ENCODE data around the gene SORCS2. TPM values are rescaled to one million over a fixed set of nuclear protein-coding genes. Genes with fewer than 3 reads are reported as not detected.

SORCS2 gene
- total and polyA plus RNA-seq, 2 of the 13 experiments (the other 11 are each of a cell fraction or from before 2014, with no cell fraction given) = 0.82 to 1.0 TPM

- no peaks in the 10 kb centered on the region for H3K36me3 ChIP-seq (replicated peaks in 1 of 2; ENCODE audit: control insufficient read depth in 1 of 2, insufficient read depth in 2 of 2, low read length in 2 of 2)
- no peaks in the 10 kb centered on the region for H3K79me2 ChIP-seq (ENCODE audit: insufficient read depth, low read length)
- H3K27ac ChIP-seq (ENCODE audit: extremely low read length, insufficient read depth, low read length) = no peak overlapping the region
- no peak overlapping the region for H3K4me2 ChIP-seq (ENCODE audit: low read depth, low read length)
- no peak for ATAC-seq
- no peak for FAIRE-seq
- in situ Hi-C loops (cut with HindIII; ENCODE audit: extremely low pct_ligation_motif_present, low pct_unique_long_range_greater_than_20kb) = no loop called here
- DNase-seq (ENCODE audit: low spot score) = no peak
- H4K20me1 ChIP-seq (ENCODE audit: insufficient read depth, low read length) = peaks cover 3% of the 10 kb centered on the region; the same call in 1 of the 2 replicates
- H3K4me1 ChIP-seq (ENCODE audit: insufficient read depth, low read length) = no peaks in the 10 kb centered on the region
- no peak overlapping the region for H2AFZ ChIP-seq (ENCODE audit: low read length)
- TF ChIP-seq, protein P1, sequence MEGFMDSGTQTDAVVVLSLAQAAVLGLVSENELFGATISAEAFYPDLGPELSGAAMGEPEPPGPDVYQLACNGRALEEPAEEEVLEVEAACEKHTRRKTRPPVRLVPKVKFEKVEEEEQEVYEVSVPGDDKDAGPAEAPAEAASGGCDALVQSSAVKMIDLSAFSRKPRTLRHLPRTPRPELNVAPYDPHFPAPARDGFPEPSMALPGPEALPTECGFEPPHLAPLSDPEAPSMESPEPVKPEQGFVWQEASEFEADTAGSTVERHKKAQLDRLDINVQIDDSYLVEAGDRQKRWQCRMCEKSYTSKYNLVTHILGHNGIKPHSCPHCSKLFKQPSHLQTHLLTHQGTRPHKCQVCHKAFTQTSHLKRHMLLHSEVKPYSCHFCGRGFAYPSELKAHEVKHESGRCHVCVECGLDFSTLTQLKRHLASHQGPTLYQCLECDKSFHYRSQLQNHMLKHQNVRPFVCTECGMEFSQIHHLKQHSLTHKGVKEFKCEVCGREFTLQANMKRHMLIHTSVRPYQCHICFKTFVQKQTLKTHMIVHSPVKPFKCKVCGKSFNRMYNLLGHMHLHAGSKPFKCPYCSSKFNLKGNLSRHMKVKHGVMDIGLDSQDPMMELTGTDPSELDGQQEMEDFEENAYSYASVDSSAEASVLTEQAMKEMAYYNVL (CRISPR knock-in tag; IDR thresholded peaks at IDR 0.05; ENCODE audit: borderline replicate concordance) = no peak
- TF ChIP-seq, protein P2, sequence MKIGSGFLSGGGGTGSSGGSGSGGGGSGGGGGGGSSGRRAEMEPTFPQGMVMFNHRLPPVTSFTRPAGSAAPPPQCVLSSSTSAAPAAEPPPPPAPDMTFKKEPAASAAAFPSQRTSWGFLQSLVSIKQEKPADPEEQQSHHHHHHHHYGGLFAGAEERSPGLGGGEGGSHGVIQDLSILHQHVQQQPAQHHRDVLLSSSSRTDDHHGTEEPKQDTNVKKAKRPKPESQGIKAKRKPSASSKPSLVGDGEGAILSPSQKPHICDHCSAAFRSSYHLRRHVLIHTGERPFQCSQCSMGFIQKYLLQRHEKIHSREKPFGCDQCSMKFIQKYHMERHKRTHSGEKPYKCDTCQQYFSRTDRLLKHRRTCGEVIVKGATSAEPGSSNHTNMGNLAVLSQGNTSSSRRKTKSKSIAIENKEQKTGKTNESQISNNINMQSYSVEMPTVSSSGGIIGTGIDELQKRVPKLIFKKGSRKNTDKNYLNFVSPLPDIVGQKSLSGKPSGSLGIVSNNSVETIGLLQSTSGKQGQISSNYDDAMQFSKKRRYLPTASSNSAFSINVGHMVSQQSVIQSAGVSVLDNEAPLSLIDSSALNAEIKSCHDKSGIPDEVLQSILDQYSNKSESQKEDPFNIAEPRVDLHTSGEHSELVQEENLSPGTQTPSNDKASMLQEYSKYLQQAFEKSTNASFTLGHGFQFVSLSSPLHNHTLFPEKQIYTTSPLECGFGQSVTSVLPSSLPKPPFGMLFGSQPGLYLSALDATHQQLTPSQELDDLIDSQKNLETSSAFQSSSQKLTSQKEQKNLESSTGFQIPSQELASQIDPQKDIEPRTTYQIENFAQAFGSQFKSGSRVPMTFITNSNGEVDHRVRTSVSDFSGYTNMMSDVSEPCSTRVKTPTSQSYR (CRISPR knock-in tag; IDR thresholded peaks at IDR 0.05; ENCODE audit: borderline replicate concordance) = no peak
- no peak for TF ChIP-seq ZNF749 (CRISPR knock-in tag; IDR thresholded peaks at IDR 0.05; ENCODE audit: borderline replicate concordance)
- no peak for TF ChIP-seq ZNF790 (CRISPR knock-in tag; IDR thresholded peaks at IDR 0.05; ENCODE audit: borderline replicate concordance)
- TF ChIP-seq TCF7L2 (IDR thresholded peaks at IDR 0.05; ENCODE audit: low read depth, low read length) = no peak
- no peak for TF ChIP-seq ZNF18 (CRISPR knock-in tag; IDR thresholded peaks at IDR 0.05; ENCODE audit: insufficient replicate concordance)
- TF ChIP-seq, protein P3, sequence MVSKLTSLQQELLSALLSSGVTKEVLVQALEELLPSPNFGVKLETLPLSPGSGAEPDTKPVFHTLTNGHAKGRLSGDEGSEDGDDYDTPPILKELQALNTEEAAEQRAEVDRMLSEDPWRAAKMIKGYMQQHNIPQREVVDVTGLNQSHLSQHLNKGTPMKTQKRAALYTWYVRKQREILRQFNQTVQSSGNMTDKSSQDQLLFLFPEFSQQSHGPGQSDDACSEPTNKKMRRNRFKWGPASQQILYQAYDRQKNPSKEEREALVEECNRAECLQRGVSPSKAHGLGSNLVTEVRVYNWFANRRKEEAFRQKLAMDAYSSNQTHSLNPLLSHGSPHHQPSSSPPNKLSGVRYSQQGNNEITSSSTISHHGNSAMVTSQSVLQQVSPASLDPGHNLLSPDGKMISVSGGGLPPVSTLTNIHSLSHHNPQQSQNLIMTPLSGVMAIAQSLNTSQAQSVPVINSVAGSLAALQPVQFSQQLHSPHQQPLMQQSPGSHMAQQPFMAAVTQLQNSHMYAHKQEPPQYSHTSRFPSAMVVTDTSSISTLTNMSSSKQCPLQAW (CRISPR knock-in tag; IDR thresholded peaks at IDR 0.05) = no peak
- TF ChIP-seq, protein P4, sequence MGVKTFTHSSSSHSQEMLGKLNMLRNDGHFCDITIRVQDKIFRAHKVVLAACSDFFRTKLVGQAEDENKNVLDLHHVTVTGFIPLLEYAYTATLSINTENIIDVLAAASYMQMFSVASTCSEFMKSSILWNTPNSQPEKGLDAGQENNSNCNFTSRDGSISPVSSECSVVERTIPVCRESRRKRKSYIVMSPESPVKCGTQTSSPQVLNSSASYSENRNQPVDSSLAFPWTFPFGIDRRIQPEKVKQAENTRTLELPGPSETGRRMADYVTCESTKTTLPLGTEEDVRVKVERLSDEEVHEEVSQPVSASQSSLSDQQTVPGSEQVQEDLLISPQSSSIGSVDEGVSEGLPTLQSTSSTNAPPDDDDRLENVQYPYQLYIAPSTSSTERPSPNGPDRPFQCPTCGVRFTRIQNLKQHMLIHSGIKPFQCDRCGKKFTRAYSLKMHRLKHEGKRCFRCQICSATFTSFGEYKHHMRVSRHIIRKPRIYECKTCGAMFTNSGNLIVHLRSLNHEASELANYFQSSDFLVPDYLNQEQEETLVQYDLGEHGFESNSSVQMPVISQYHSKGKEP (CRISPR knock-in tag; IDR thresholded peaks at IDR 0.05) = no peak
- TF ChIP-seq POLR2AphosphoS2 (IDR thresholded peaks at IDR 0.05; ENCODE audit: low read depth, low read length) = no peak
- no peak for TF ChIP-seq ZNF691 (CRISPR knock-in tag; IDR thresholded peaks at IDR 0.05; ENCODE audit: borderline replicate concordance, low read depth)
- TF ChIP-seq IRF2 (CRISPR knock-in tag; IDR thresholded peaks at IDR 0.05) = no peak
- no peak for TF ChIP-seq ZNF672 (CRISPR knock-in tag; IDR thresholded peaks at IDR 0.05)
- no peak for TF ChIP-seq HDAC2 (CRISPR knock-in tag; IDR thresholded peaks at IDR 0.05)
- TF ChIP-seq ZNF274 (CRISPR knock-in tag; IDR thresholded peaks at IDR 0.05) = no peak
- peaks cover 11 to 71% of the 10 kb centered on the region in 2 experiments; a peak in 4 of 5 replicates for H3K27me3 ChIP-seq (ENCODE audit: control insufficient read depth in 1 of 2, insufficient read depth in 2 of 2, low read length in 2 of 2)
- no peaks in the 10 kb centered on the region for H3K9me3 ChIP-seq (ENCODE audit: low read length)
- 32% methylated on average over 5 of the region's 8 CpGs for WGBS (ENCODE audit: low lambda C conversion rate)
- no peak overlapping the region for H3K9ac ChIP-seq (ENCODE audit: insufficient read depth, low read depth, low read length)
- ChIA-PET CTCF (ENCODE audit: low intra/inter-chr PET ratio, low total read pairs) (no interaction called here), POLR2A (no interaction called here)
- BruUV-seq (replicated peaks) = no TSS peak
- intact Hi-C loops (cut with micrococcal nuclease; ENCODE audit: unreplicated experiment) = no loop called here
- no peak overlapping the region for H3K4me3 ChIP-seq (replicated peaks in 1 of 3; ENCODE audit: insufficient read depth in 1 of 3, low read depth in 2 of 3, low read length in 3 of 3)
These were observed 105.5 kb downstream of the SORCS2 start for GRCh38 chr4:7297881-7298280.
